IMR-90 (cell line): ENCODE data around the gene SMC5. TPM values are rescaled to one million over a fixed set of nuclear protein-coding genes. Genes with fewer than 3 reads are reported as not detected.
A peak's percentile ranks its signal among the peaks of the same experiment; 100 is the strongest.

Source experiments
- ATAC-seq: fragments of 200-7000 bp; cut with Tn5 transposase; 2 replicates; pipeline ENCODE4 v1.9.1; 2020; ENCODE audit warnings: low read depth, mild to moderate bottlenecking, moderate library complexity
- BruUV-seq: library from RNA; stranded (reverse); fragments of 400-500 nt; replicated peaks from 2 replicates; lab custom pipeline; 2021; lab: Mats Ljungman, UMichigan
- CTCF ChIA-PET: fragments of 300-600 bp; formaldehyde crosslinking; extraction: SDS; loops from one replicate; lab custom pipeline; 2021; ENCODE audit warnings: antibody characterized with exemption; lab: Yijun Ruan, JAX
- POLR2A ChIA-PET: fragments of 300-600 bp; sonication (Branson Sonifier 250); formaldehyde crosslinking; loops from one replicate; lab custom pipeline; 2022; ENCODE audit warnings: antibody characterized with exemption; ENCODE audit not compliant: unreplicated experiment; lab: Charles Lee
- DNase-seq: peaks from one replicate; pipeline ENCODE4 v3.0.0; 2013
- H2AFZ ChIP-seq: replicated peaks from 2 replicates; pipeline ENCODE3; 2013; ENCODE audit warnings: low read length, mild to moderate bottlenecking; ENCODE audit not compliant: poor library complexity
- H2AK5ac ChIP-seq: 2 replicates; pipeline ENCODE4 v1.6.1; 2013; ENCODE audit warnings: low read depth, low read length, inconsistent platforms
- H2AK9ac ChIP-seq: replicated peaks from 2 replicates; pipeline ENCODE3; 2013; ENCODE audit warnings: mild to moderate bottlenecking, low read depth, low read length, moderate library complexity; ENCODE audit not compliant: poor library complexity
- H2BK120ac ChIP-seq: 2 replicates; pipeline ENCODE4 v1.6.1; 2013; ENCODE audit warnings: low read depth, low read length, inconsistent platforms
- H2BK15ac ChIP-seq: 3 replicates; pipeline ENCODE4 v1.6.1; 2013; ENCODE audit warnings: low read depth, low read length, inconsistent platforms
- H2BK20ac ChIP-seq: 2 replicates; pipeline ENCODE4 v1.6.1; 2013; ENCODE audit warnings: low read depth, mild to moderate bottlenecking, inconsistent platforms, low read length, moderate library complexity
- H2BK5ac ChIP-seq: 2 replicates; pipeline ENCODE4 v1.6.1; 2013; ENCODE audit warnings: mild to moderate bottlenecking, low read depth, low read length, inconsistent platforms; ENCODE audit not compliant: poor library complexity, severe bottlenecking
- H3K14ac ChIP-seq: replicated peaks from 2 replicates; pipeline ENCODE4 v1.6.1; 2013; ENCODE audit warnings: low read depth, low read length, inconsistent platforms
- H3K18ac ChIP-seq: 2 replicates; pipeline ENCODE4 v1.6.1; 2013; ENCODE audit warnings: low read depth, low read length, control low read depth
- H3K23ac ChIP-seq: 2 replicates; pipeline ENCODE4 v1.6.1; 2013; ENCODE audit warnings: low read depth, low read length, inconsistent platforms
- H3K27ac ChIP-seq: 2 replicates; pipeline ENCODE4 v1.5.1; 2013; ENCODE audit warnings: mild to moderate bottlenecking, control low read depth, low read length; ENCODE audit not compliant: insufficient read depth
- H3K27me3 ChIP-seq: 2 replicates; pipeline ENCODE4 v1.6.1; 2013; ENCODE audit warnings: low read length; ENCODE audit not compliant: control insufficient read depth, insufficient read depth
- H3K36me3 ChIP-seq: 2 replicates; pipeline ENCODE4 v1.6.1; 2013; ENCODE audit warnings: low read length, mixed read lengths; ENCODE audit not compliant: control insufficient read depth, insufficient read depth
- H3K4ac ChIP-seq: 2 replicates; pipeline ENCODE4 v1.6.1; 2013; ENCODE audit warnings: low read depth, low read length, inconsistent platforms
- H3K4me1 ChIP-seq: 2 replicates; pipeline ENCODE4 v1.6.1; 2013; ENCODE audit warnings: low read length, mixed read lengths; ENCODE audit not compliant: control insufficient read depth, insufficient read depth
- H3K4me2 ChIP-seq: 2 replicates; pipeline ENCODE4 v1.6.1; 2013; ENCODE audit warnings: low read depth, mild to moderate bottlenecking, control low read depth, low read length, moderate library complexity
- H3K4me3 ChIP-seq: 2 replicates; pipeline ENCODE4 v1.5.1; 2013; ENCODE audit warnings: low read depth, mild to moderate bottlenecking, control low read depth, low read length, moderate library complexity; ENCODE audit not compliant: insufficient read depth
- H3K56ac ChIP-seq: 2 replicates; pipeline ENCODE4 v1.6.1; 2013; ENCODE audit warnings: low read length, inconsistent platforms; ENCODE audit not compliant: insufficient read depth; ENCODE audit errors: extremely low read depth
- H3K79me1 ChIP-seq, 2 experiments: 2 replicates each; pipeline ENCODE4 v1.6.1; 2013; ENCODE audit warnings: low read length in 2 of 2, inconsistent platforms in 1 of 2, low read depth in 1 of 2
- H3K9ac ChIP-seq: 2 replicates; pipeline ENCODE4 v1.6.1; 2013; ENCODE audit warnings: low read depth, low read length, control low read depth
- H3K9me1 ChIP-seq: 2 replicates; pipeline ENCODE4 v1.6.1; 2013; ENCODE audit warnings: low read length, inconsistent platforms; ENCODE audit not compliant: insufficient read depth
- H3K9me3 ChIP-seq: 2 replicates; pipeline ENCODE4 v1.6.1; 2013; ENCODE audit warnings: low read length; ENCODE audit not compliant: control insufficient read depth, insufficient read depth
- H4K20me1 ChIP-seq: 2 replicates; pipeline ENCODE4 v1.6.1; 2013; ENCODE audit warnings: low read length, inconsistent platforms; ENCODE audit not compliant: insufficient read depth
- H4K5ac ChIP-seq: 2 replicates; pipeline ENCODE4 v1.6.1; 2013; ENCODE audit warnings: mild to moderate bottlenecking, low read depth, low read length, control low read depth
- H4K8ac ChIP-seq, 2 experiments: 2 replicates each; pipeline ENCODE4 v1.6.1; 2013; ENCODE audit warnings: low read depth in 2 of 2, low read length in 2 of 2, control low read depth in 1 of 2, inconsistent platforms in 1 of 2
- H4K91ac ChIP-seq: 2 replicates; pipeline ENCODE4 v1.6.1; 2013; ENCODE audit warnings: low read depth, low read length, inconsistent platforms; ENCODE audit not compliant: insufficient read depth
- CEBPB ChIP-seq: IDR thresholded peaks from 2 replicates; pipeline ENCODE4 v1.6.1; 2012; ENCODE audit warnings: low read depth, low read length, improper control_type of control experiment
- CHD1 ChIP-seq: IDR thresholded peaks from 2 replicates; pipeline ENCODE4 v1.6.1; 2012; ENCODE audit warnings: low read depth, low read length, improper control_type of control experiment
- FOS ChIP-seq: fragments of 150-350 bp; IDR thresholded peaks from 2 replicates; pipeline ENCODE4 v1.6.1; 2016; ENCODE audit warnings: low read depth, low read length
- MAFK ChIP-seq: IDR thresholded peaks from 2 replicates; pipeline ENCODE4 v1.6.1; 2012; ENCODE audit warnings: low read depth, low read length, improper control_type of control experiment
- MAZ ChIP-seq: IDR thresholded peaks from 2 replicates; pipeline ENCODE4 v1.6.1; 2012; ENCODE audit warnings: low read depth, mild to moderate bottlenecking, low read length, improper control_type of control experiment, moderate library complexity, borderline replicate concordance
- NFE2L2 ChIP-seq: fragments of 150-350 bp; IDR thresholded peaks from 2 replicates; pipeline ENCODE4 v1.6.1; 2016; ENCODE audit warnings: low read depth, mild to moderate bottlenecking, low read length
- POLR2A ChIP-seq: IDR thresholded peaks from 2 replicates; pipeline ENCODE4 v1.6.1; 2012; ENCODE audit warnings: mild to moderate bottlenecking, low read depth, low read length
- RAD21 ChIP-seq: IDR thresholded peaks from 2 replicates; pipeline ENCODE4 v1.6.1; 2012; ENCODE audit warnings: low read length, improper control_type of control experiment
- RCOR1 ChIP-seq: IDR thresholded peaks from 2 replicates; pipeline ENCODE4 v1.6.1; 2012; ENCODE audit warnings: mild to moderate bottlenecking, low read length, improper control_type of control experiment; ENCODE audit not compliant: insufficient replicate concordance
- RFX5 ChIP-seq: IDR thresholded peaks from 2 replicates; pipeline ENCODE4 v1.8.0; 2012; ENCODE audit warnings: low read depth, mild to moderate bottlenecking, low read length, moderate library complexity
- WGBS, 2 experiments: methylation state at CpG; one replicate each; pipeline versions ENCODE4 v1.1.5 to v1.1.7; 2013; ENCODE audit warnings: missing lambda C conversion rate in 2 of 2; ENCODE audit not compliant: insufficient read length in 1 of 2; ENCODE audit errors: extremely low coverage in 2 of 2; 5-methylcytosine and 5-hydroxymethylcytosine counted together
- dilution Hi-C: fragments of 300-500 bp; cut with HindIII; formaldehyde crosslinking; loops from one replicate; pipeline ENCODE4 v1.14.3; 2018; ENCODE audit warnings: low sequenced_read_pairs; ENCODE audit not compliant: unreplicated experiment
- in situ Hi-C: fragments of 300-500 bp; cut with MboI; formaldehyde crosslinking; loops from 3 replicates; pipeline ENCODE4 v1.14.3; 2019; ENCODE audit warnings: low sequenced_read_pairs, inconsistent platforms, mixed read lengths
- intact Hi-C: fragments of 100-400 bp; cut with micrococcal nuclease; formaldehyde crosslinking; loops from 2 replicates; pipeline ENCODE4 v1.10.0; 2022
- polyA plus RNA-seq, 3 experiments: library from polyadenylated mRNA; depleted of rRNA; stranded (reverse); fragments of >200 nt; gene quantifications; 2 replicates each; pipeline ENCODE4 v1.2.3, GENCODE V29; 2012; ENCODE audit warnings: low replicate concordance in 1 of 3
- total RNA-seq: library from RNA; depleted of rRNA; stranded (reverse); fragments of >200 nt; gene quantifications from 2 replicates; pipeline ENCODE4 v1.2.3, GENCODE V29; 2012
- TF ChIP-seq, protein P1 (sequence below): conservative IDR thresholded peaks from 2 replicates; pipeline ENCODE4 v1.5.1; 2012; ENCODE audit warnings: mild to moderate bottlenecking, low read depth, low read length, improper control_type of control experiment
- TF ChIP-seq, protein P2 (sequence below): fragments of 150-350 bp; IDR thresholded peaks from 2 replicates; pipeline ENCODE4 v1.6.1; 2017; ENCODE audit warnings: mild to moderate bottlenecking, antibody characterized with exemption, low read length, low read depth
- TF ChIP-seq, protein P3 (sequence below): fragments of 150-350 bp; IDR thresholded peaks from 2 replicates; pipeline ENCODE4 v1.6.1; 2016; ENCODE audit warnings: low read depth, mild to moderate bottlenecking, low read length, moderate library complexity, borderline replicate concordance

SMC5 gene
- total and polyA plus RNA-seq, 2 of the 4 experiments (the other 2 are of a cell fraction): 12.0 to 13.3 TPM

DNA sequence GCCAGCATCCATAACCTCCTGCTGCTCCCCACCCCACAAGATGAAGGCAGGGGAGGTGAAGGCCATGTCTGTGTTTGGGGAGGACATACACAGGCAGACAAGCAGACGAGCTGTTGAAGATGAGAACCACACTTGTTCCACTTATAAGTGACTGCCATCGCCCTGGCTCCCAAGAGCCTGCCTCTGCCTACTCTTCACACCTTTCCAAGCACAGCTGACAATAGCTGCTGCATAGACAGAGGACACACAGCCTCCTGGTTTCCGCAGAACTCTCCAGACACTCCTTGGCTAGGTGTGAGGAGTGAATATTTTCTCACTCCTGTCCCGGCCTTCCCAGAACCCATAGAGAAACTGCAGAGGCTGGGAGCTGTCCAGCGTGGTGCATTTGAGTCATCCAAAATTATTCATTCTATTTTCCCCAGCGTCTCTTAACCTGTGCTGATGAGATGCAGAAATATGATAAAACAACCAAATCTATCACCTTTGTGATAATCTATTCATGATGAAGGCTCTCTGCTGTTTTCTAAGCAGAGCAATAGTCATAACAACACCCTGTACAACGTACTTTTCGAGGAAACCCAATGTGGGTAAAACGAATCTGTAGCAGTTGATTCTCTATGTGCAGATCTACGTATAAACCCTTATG lies 131.0 kb downstream of the SMC5 start:
- peaks cover 26 to 75% of the 10 kb centered on the region in 2 experiments for H3K79me1 ChIP-seq
- no peak overlapping the region for H3K9ac ChIP-seq
- H2BK120ac ChIP-seq: no peak overlapping the region
- H4K8ac ChIP-seq: no peak overlapping the region
- H3K4me3 ChIP-seq: no peak overlapping the region
- H4K91ac ChIP-seq: no peak overlapping the region
- no peak overlapping the region for H2AK5ac ChIP-seq
- H3K27me3 ChIP-seq: no peaks in the 10 kb centered on the region
- dilution Hi-C loops (no loop called here), in situ Hi-C loops (no loop called here), intact Hi-C loops (no loop called here)
- no peaks in the 10 kb centered on the region for H3K9me3 ChIP-seq
- WGBS, 2 experiments: no CpG with 5 or more reads among the region's 10 CpGs
- no peak overlapping the region for H3K27ac ChIP-seq
- ATAC-seq (peak; percentile 85), DNase-seq (peak; percentile 49)
- H3K56ac ChIP-seq: no peak overlapping the region
- H3K4me2 ChIP-seq: no peak overlapping the region; the same call in 1 of the 2 replicates
- ChIA-PET POLR2A (no interaction called here), CTCF (interaction anchor here (0.7 to 0.8 kb wide), 2 partner anchors 213 to 524 kb away, joined by 3 to 4 read pairs; no protein-coding TSS in a partner anchor)
- no peak overlapping the region for H3K4ac ChIP-seq
- H3K23ac ChIP-seq: no peak overlapping the region
- H2AFZ ChIP-seq: no peak overlapping the region
- no peak overlapping the region for H2BK15ac ChIP-seq
- H2BK5ac ChIP-seq: no peak overlapping the region
- no peak overlapping the region for H2BK20ac ChIP-seq
- peaks cover 69% of the 10 kb centered on the region for H4K20me1 ChIP-seq
- H2AK9ac ChIP-seq: no peak overlapping the region
- no peak for TF ChIP-seq RFX5
- no peak for TF ChIP-seq MAFK
- TF ChIP-seq MAZ: no peak
- TF ChIP-seq NFE2L2: no peak
- TF ChIP-seq, protein P1, sequence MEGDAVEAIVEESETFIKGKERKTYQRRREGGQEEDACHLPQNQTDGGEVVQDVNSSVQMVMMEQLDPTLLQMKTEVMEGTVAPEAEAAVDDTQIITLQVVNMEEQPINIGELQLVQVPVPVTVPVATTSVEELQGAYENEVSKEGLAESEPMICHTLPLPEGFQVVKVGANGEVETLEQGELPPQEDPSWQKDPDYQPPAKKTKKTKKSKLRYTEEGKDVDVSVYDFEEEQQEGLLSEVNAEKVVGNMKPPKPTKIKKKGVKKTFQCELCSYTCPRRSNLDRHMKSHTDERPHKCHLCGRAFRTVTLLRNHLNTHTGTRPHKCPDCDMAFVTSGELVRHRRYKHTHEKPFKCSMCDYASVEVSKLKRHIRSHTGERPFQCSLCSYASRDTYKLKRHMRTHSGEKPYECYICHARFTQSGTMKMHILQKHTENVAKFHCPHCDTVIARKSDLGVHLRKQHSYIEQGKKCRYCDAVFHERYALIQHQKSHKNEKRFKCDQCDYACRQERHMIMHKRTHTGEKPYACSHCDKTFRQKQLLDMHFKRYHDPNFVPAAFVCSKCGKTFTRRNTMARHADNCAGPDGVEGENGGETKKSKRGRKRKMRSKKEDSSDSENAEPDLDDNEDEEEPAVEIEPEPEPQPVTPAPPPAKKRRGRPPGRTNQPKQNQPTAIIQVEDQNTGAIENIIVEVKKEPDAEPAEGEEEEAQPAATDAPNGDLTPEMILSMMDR: no peak
- TF ChIP-seq FOS: no peak
- TF ChIP-seq, protein P2, sequence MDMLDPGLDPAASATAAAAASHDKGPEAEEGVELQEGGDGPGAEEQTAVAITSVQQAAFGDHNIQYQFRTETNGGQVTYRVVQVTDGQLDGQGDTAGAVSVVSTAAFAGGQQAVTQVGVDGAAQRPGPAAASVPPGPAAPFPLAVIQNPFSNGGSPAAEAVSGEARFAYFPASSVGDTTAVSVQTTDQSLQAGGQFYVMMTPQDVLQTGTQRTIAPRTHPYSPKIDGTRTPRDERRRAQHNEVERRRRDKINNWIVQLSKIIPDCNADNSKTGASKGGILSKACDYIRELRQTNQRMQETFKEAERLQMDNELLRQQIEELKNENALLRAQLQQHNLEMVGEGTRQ: no peak
- TF ChIP-seq CEBPB: no peak
- TF ChIP-seq RAD21: no peak
- TF ChIP-seq CHD1: no peak
- TF ChIP-seq POLR2A: no peak
- TF ChIP-seq RCOR1: no peak
- TF ChIP-seq, protein P3, sequence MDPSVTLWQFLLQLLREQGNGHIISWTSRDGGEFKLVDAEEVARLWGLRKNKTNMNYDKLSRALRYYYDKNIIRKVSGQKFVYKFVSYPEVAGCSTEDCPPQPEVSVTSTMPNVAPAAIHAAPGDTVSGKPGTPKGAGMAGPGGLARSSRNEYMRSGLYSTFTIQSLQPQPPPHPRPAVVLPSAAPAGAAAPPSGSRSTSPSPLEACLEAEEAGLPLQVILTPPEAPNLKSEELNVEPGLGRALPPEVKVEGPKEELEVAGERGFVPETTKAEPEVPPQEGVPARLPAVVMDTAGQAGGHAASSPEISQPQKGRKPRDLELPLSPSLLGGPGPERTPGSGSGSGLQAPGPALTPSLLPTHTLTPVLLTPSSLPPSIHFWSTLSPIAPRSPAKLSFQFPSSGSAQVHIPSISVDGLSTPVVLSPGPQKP: no peak
- no peak overlapping the region for H3K14ac ChIP-seq
- H4K5ac ChIP-seq: no peak overlapping the region
- peaks cover 14% of the 10 kb centered on the region for H3K4me1 ChIP-seq
- H3K18ac ChIP-seq: no peak overlapping the region
- H3K36me3 ChIP-seq: peaks cover 12% of the 10 kb centered on the region
- BruUV-seq: no TSS peak
- peaks cover 22% of the 10 kb centered on the region for H3K9me1 ChIP-seq
